HEK293 (cell line): ENCODE measurements around the gene RGS9.

Experiments
- CTCF ChIA-PET: fragments of 350-600 bp; formaldehyde crosslinking; extraction: SDS; loops from one replicate; lab custom pipeline; 2021; ENCODE audit warnings: antibody characterized with exemption; lab: Yijun Ruan, JAX
- POLR2A ChIA-PET: fragments of 300-600 bp; formaldehyde crosslinking; extraction: SDS; loops from one replicate; lab custom pipeline; 2020; ENCODE audit warnings: antibody characterized with exemption, inconsistent platforms; lab: Yijun Ruan, JAX
- H3K27ac ChIP-seq: fragments of 200-500 bp; sonication (Bioruptor generic); 2 replicates; pipeline ENCODE4 v1.5.1; 2014; ENCODE audit warnings: low read depth, low read length, control low read depth, inconsistent platforms; ENCODE audit errors: extremely low read depth
- H3K36me3 ChIP-seq, 2 experiments: fragments of 200-500 bp in 1 of 2; sonication (Bioruptor generic) in 1 of 2; 1 replicate in 1 of 2; 2 replicates in 1 of 2; pipeline ENCODE4 v1.5.1; 2014 to 2017; ENCODE audit warnings: inconsistent platforms in 2 of 2, low read length in 2 of 2; ENCODE audit not compliant: control insufficient read depth in 2 of 2, insufficient read depth in 1 of 2
- H3K4me1 ChIP-seq: fragments of 200-500 bp; sonication (Bioruptor generic); 2 replicates; pipeline ENCODE4 v1.5.1; 2014; ENCODE audit warnings: mild to moderate bottlenecking, low read length, inconsistent platforms; ENCODE audit not compliant: control insufficient read depth, insufficient read depth
- H3K4me3 ChIP-seq: 2 replicates; pipeline ENCODE4 v1.5.1; 2011; ENCODE audit warnings: low read depth, mild to moderate bottlenecking, control low read depth, low read length, moderate library complexity
- H3K9me3 ChIP-seq: fragments of 200-500 bp; sonication (Bioruptor generic); 2 replicates; pipeline ENCODE4 v1.5.1; 2014; ENCODE audit warnings: low read depth, low read length, inconsistent platforms; ENCODE audit not compliant: control insufficient read depth, insufficient read depth
- HOXA7 ChIP-seq: sonication (generic); formaldehyde crosslinking; IDR thresholded peaks from 2 replicates; pipeline ENCODE4 v1.8.1; 2022; ENCODE audit warnings: missing genetic modification reagents, borderline replicate concordance
- KLF8 ChIP-seq: fragments of 450-650 bp; formaldehyde crosslinking; IDR thresholded peaks from 2 replicates; pipeline ENCODE4 v1.5.1; 2016; ENCODE audit warnings: missing biosample characterization, missing genetic modification characterization
- OVOL3 ChIP-seq: fragments of 450-650 bp; formaldehyde crosslinking; IDR thresholded peaks from 2 replicates; pipeline ENCODE4 v1.5.1; 2016; ENCODE audit warnings: missing biosample characterization, missing genetic modification characterization
- PRDM1 ChIP-seq: fragments of 450-650 bp; formaldehyde crosslinking; IDR thresholded peaks from 2 replicates; pipeline ENCODE4; 2016; ENCODE audit warnings: missing biosample characterization, missing genetic modification characterization
- SP3 ChIP-seq: fragments of 450-650 bp; formaldehyde crosslinking; IDR thresholded peaks from 2 replicates; pipeline ENCODE4 v1.5.1; 2016; ENCODE audit warnings: missing biosample characterization, missing genetic modification characterization
- ZBTB1 ChIP-seq: fragments of 450-650 bp; formaldehyde crosslinking; IDR thresholded peaks from 2 replicates; pipeline ENCODE4 v1.5.1; 2016; ENCODE audit warnings: missing biosample characterization, missing genetic modification characterization
- ZBTB20 ChIP-seq: fragments of 450-650 bp; formaldehyde crosslinking; IDR thresholded peaks from 2 replicates; pipeline ENCODE4 v1.5.1; 2016; ENCODE audit warnings: missing biosample characterization, missing genetic modification characterization
- ZBTB21 ChIP-seq: fragments of 450-650 bp; formaldehyde crosslinking; IDR thresholded peaks from 2 replicates; pipeline ENCODE4 v1.5.1; 2017; ENCODE audit warnings: missing biosample characterization, missing genetic modification characterization
- ZFP41 ChIP-seq: fragments of 450-650 bp; formaldehyde crosslinking; IDR thresholded peaks from 2 replicates; pipeline ENCODE4 v1.5.1; 2016; ENCODE audit warnings: missing biosample characterization, missing genetic modification characterization, borderline replicate concordance
- ZNF155 ChIP-seq: fragments of 450-650 bp; formaldehyde crosslinking; IDR thresholded peaks from 2 replicates; pipeline ENCODE4 v1.5.1; 2016; ENCODE audit warnings: missing biosample characterization, missing genetic modification characterization
- ZNF184 ChIP-seq: fragments of 450-650 bp; IDR thresholded peaks from 2 replicates; pipeline ENCODE4 v1.5.1; 2018; ENCODE audit warnings: missing biosample characterization, mild to moderate bottlenecking, missing genetic modification characterization
- ZNF202 ChIP-seq: fragments of 450-650 bp; formaldehyde crosslinking; IDR thresholded peaks from 2 replicates; pipeline ENCODE4 v1.5.1; 2016; ENCODE audit warnings: missing biosample characterization, missing genetic modification characterization, borderline replicate concordance
- ZNF350 ChIP-seq: fragments of 450-650 bp; formaldehyde crosslinking; IDR thresholded peaks from 2 replicates; pipeline ENCODE4 v1.5.0; 2017; ENCODE audit warnings: missing biosample characterization, mild to moderate bottlenecking, missing genetic modification characterization
- ZNF416 ChIP-seq: fragments of 450-650 bp; formaldehyde crosslinking; IDR thresholded peaks from 2 replicates; pipeline ENCODE4 v1.5.1; 2016; ENCODE audit warnings: missing biosample characterization, missing genetic modification characterization
- ZNF544 ChIP-seq: fragments of 450-650 bp; formaldehyde crosslinking; IDR thresholded peaks from 2 replicates; pipeline ENCODE4 v1.5.0; 2017; ENCODE audit warnings: missing biosample characterization, missing genetic modification characterization
- ZNF558 ChIP-seq: fragments of 450-650 bp; formaldehyde crosslinking; IDR thresholded peaks from 2 replicates; pipeline ENCODE4 v1.5.1; 2016; ENCODE audit warnings: missing biosample characterization, missing genetic modification characterization
- ZNF626 ChIP-seq: fragments of 450-650 bp; sonication (Bioruptor Pico); formaldehyde crosslinking; IDR thresholded peaks from 2 replicates; pipeline ENCODE4 v1.5.1; 2018; ENCODE audit warnings: missing biosample characterization, missing genetic modification characterization, inconsistent platforms
- ZNF660 ChIP-seq: fragments of 450-650 bp; IDR thresholded peaks from 2 replicates; pipeline ENCODE4 v1.5.1; 2018; ENCODE audit warnings: missing biosample characterization, mild to moderate bottlenecking, missing genetic modification characterization
- ZNF670 ChIP-seq: fragments of 450-650 bp; formaldehyde crosslinking; IDR thresholded peaks from 2 replicates; pipeline ENCODE4 v1.5.1; 2016; ENCODE audit warnings: missing biosample characterization, missing genetic modification characterization, low read depth
- ZNF677 ChIP-seq: fragments of 450-650 bp; IDR thresholded peaks from 2 replicates; pipeline ENCODE4 v1.5.0; 2018; ENCODE audit warnings: missing biosample characterization, mild to moderate bottlenecking, missing genetic modification characterization, moderate library complexity
- ZNF707 ChIP-seq: fragments of 450-650 bp; formaldehyde crosslinking; IDR thresholded peaks from 2 replicates; pipeline ENCODE4 v1.5.1; 2016; ENCODE audit warnings: missing biosample characterization, missing genetic modification characterization
- ZNF785 ChIP-seq: fragments of 450-650 bp; formaldehyde crosslinking; IDR thresholded peaks from 2 replicates; pipeline ENCODE4 v1.5.1; 2016; ENCODE audit warnings: missing biosample characterization, missing genetic modification characterization
- ZSCAN23 ChIP-seq: fragments of 450-650 bp; formaldehyde crosslinking; IDR thresholded peaks from 2 replicates; pipeline ENCODE4 v1.5.1; 2016; ENCODE audit warnings: missing biosample characterization, missing genetic modification characterization
- ZXDB ChIP-seq: fragments of 450-650 bp; formaldehyde crosslinking; IDR thresholded peaks from 2 replicates; pipeline ENCODE4 v1.5.1; 2016; ENCODE audit warnings: missing biosample characterization, missing genetic modification characterization
- TF ChIP-seq, protein P1 (sequence below): fragments of 450-650 bp; formaldehyde crosslinking; IDR thresholded peaks from 2 replicates; pipeline ENCODE4 v1.5.1; 2017; ENCODE audit warnings: missing biosample characterization, missing genetic modification characterization
- TF ChIP-seq, protein P2 (sequence below): fragments of 450-650 bp; formaldehyde crosslinking; IDR thresholded peaks from 2 replicates; pipeline ENCODE4 v1.5.0; 2017; ENCODE audit warnings: missing biosample characterization, missing genetic modification characterization, borderline replicate concordance
- TF ChIP-seq, protein P3 (sequence below): fragments of 450-650 bp; formaldehyde crosslinking; IDR thresholded peaks from 2 replicates; pipeline ENCODE4 v1.5.1; 2016; ENCODE audit warnings: missing biosample characterization, missing genetic modification characterization, low read depth
- TF ChIP-seq, protein P4 (sequence below): fragments of 450-650 bp; formaldehyde crosslinking; IDR thresholded peaks from 2 replicates; pipeline ENCODE4 v1.5.1; 2016; ENCODE audit warnings: missing biosample characterization, missing genetic modification characterization
- TF ChIP-seq, protein P5 (sequence below): fragments of 450-650 bp; formaldehyde crosslinking; IDR thresholded peaks from 2 replicates; pipeline ENCODE4 v1.5.1; 2016; ENCODE audit warnings: missing biosample characterization, missing genetic modification characterization

RGS9 gene

DNA sequence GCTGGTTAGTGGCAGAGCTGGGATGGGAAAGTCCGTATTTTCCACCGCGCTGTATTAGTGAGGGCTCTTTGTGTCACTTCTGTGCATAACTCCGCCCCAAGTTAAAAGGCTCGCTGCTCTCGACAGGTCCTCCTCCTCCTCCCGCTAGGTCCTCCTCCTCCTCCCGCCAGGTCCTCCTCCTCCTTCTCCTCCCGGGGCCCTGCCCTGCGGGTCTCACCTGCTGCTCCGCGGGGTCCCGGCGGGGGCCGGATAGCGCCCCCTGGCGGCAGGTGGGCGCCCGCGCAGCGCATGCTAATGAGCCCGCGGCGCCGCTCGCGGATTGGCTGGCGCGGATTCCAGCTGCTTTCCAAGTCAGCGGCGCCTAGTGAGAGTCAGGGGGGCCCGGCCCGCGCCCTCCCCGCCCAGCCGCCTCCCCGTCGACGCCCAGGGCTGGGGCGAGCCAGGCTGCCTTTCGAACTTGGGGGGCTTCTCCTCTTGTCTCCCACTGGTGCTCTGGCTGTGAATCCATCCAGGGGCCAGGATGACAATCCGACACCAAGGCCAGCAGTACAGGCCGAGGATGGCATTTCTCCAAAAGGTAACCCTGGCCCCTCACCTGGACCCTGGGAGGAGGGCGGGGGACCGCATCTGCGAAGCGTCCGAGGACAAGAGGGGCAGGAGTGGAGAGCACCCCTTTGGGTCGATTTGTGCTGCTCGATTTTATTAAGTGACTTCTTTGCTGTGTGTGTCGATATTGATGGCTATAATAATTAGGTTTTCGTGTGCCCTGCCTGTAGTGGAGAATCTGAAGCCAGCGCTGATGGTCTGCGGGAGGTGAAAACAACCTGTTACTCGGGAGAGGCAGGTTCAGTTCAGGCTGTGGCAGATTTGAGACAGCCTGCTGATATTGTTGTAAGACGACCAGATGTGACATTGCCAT, at the start of gene RGS9:
Gene RGS9 (plus strand): TSS at position 350 of the 919 bp plus-strand sequence. CDS start 171 bp downstream, at position 521.
- POLR2A ChIA-PET, result interaction anchor here (0.5 kb wide), 1 partner anchor 133 kb away, joined by 5 read pairs; no protein-coding TSS in a partner anchor
- peak within 1 kb of the TSS; percentile 32 for H3K4me3 ChIP-seq
- CTCF ChIA-PET, result interaction anchor here (0.6 to 3.0 kb wide), 38 partner anchors 10 to 1688 kb away, joined by 3 to 17 read pairs (median 4); no protein-coding TSS in a partner anchor
- peak; percentile 75 for TF ChIP-seq ZXDB
- TF ChIP-seq ZFP41 (tag by site-specific recombination), result no peak
- TF ChIP-seq, protein P1, sequence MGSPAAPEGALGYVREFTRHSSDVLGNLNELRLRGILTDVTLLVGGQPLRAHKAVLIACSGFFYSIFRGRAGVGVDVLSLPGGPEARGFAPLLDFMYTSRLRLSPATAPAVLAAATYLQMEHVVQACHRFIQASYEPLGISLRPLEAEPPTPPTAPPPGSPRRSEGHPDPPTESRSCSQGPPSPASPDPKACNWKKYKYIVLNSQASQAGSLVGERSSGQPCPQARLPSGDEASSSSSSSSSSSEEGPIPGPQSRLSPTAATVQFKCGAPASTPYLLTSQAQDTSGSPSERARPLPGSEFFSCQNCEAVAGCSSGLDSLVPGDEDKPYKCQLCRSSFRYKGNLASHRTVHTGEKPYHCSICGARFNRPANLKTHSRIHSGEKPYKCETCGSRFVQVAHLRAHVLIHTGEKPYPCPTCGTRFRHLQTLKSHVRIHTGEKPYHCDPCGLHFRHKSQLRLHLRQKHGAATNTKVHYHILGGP (tag by site-specific recombination), result no peak
- no peak for TF ChIP-seq ZNF184
- no peak for TF ChIP-seq HOXA7 (CRISPR knock-in tag)
- TF ChIP-seq ZNF558 (tag by site-specific recombination), result no peak
- TF ChIP-seq ZNF544, result no peak
- TF ChIP-seq, protein P2, sequence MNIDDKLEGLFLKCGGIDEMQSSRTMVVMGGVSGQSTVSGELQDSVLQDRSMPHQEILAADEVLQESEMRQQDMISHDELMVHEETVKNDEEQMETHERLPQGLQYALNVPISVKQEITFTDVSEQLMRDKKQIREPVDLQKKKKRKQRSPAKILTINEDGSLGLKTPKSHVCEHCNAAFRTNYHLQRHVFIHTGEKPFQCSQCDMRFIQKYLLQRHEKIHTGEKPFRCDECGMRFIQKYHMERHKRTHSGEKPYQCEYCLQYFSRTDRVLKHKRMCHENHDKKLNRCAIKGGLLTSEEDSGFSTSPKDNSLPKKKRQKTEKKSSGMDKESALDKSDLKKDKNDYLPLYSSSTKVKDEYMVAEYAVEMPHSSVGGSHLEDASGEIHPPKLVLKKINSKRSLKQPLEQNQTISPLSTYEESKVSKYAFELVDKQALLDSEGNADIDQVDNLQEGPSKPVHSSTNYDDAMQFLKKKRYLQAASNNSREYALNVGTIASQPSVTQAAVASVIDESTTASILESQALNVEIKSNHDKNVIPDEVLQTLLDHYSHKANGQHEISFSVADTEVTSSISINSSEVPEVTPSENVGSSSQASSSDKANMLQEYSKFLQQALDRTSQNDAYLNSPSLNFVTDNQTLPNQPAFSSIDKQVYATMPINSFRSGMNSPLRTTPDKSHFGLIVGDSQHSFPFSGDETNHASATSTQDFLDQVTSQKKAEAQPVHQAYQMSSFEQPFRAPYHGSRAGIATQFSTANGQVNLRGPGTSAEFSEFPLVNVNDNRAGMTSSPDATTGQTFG (tag by site-specific recombination), result no peak
- TF ChIP-seq ZNF785 (tag by site-specific recombination), result no peak
- TF ChIP-seq ZNF670 (tag by site-specific recombination), result no peak
- peak; percentile 16 for TF ChIP-seq PRDM1
- no peak for TF ChIP-seq ZNF155 (tag by site-specific recombination)
- no peak for TF ChIP-seq ZNF626 (tag by site-specific recombination)
- TF ChIP-seq, protein P3, sequence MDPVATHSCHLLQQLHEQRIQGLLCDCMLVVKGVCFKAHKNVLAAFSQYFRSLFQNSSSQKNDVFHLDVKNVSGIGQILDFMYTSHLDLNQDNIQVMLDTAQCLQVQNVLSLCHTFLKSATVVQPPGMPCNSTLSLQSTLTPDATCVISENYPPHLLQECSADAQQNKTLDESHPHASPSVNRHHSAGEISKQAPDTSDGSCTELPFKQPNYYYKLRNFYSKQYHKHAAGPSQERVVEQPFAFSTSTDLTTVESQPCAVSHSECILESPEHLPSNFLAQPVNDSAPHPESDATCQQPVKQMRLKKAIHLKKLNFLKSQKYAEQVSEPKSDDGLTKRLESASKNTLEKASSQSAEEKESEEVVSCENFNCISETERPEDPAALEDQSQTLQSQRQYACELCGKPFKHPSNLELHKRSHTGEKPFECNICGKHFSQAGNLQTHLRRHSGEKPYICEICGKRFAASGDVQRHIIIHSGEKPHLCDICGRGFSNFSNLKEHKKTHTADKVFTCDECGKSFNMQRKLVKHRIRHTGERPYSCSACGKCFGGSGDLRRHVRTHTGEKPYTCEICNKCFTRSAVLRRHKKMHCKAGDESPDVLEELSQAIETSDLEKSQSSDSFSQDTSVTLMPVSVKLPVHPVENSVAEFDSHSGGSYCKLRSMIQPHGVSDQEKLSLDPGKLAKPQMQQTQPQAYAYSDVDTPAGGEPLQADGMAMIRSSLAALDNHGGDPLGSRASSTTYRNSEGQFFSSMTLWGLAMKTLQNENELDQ, result no peak
- no peak for TF ChIP-seq ZNF202 (tag by site-specific recombination)
- TF ChIP-seq ZBTB20 (tag by site-specific recombination), result peak; percentile 96
- TF ChIP-seq KLF8, result peak; percentile 83
- no peak for TF ChIP-seq ZNF416 (tag by site-specific recombination)
- peak; percentile 88 for TF ChIP-seq SP3
- no peak for TF ChIP-seq OVOL3 (tag by site-specific recombination)
- TF ChIP-seq ZNF707 (tag by site-specific recombination), result no peak
- TF ChIP-seq ZSCAN23 (tag by site-specific recombination), result no peak
- no peak for TF ChIP-seq ZNF350 (tag by site-specific recombination)
- no peak for TF ChIP-seq ZBTB1 (tag by site-specific recombination)
- peak; percentile 67; the same call in 1 of the 2 replicates for TF ChIP-seq ZNF660 (tag by site-specific recombination)
- no peak for TF ChIP-seq ZNF677
- TF ChIP-seq, protein P4, sequence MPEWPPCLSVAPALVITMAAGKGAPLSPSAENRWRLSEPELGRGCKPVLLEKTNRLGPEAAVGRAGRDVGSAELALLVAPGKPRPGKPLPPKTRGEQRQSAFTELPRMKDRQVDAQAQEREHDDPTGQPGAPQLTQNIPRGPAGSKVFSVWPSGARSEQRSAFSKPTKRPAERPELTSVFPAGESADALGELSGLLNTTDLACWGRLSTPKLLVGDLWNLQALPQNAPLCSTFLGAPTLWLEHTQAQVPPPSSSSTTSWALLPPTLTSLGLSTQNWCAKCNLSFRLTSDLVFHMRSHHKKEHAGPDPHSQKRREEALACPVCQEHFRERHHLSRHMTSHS (tag by site-specific recombination), result no peak
- no peak for TF ChIP-seq ZBTB21 (tag by site-specific recombination)
- TF ChIP-seq, protein P5, sequence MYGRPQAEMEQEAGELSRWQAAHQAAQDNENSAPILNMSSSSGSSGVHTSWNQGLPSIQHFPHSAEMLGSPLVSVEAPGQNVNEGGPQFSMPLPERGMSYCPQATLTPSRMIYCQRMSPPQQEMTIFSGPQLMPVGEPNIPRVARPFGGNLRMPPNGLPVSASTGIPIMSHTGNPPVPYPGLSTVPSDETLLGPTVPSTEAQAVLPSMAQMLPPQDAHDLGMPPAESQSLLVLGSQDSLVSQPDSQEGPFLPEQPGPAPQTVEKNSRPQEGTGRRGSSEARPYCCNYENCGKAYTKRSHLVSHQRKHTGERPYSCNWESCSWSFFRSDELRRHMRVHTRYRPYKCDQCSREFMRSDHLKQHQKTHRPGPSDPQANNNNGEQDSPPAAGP (tag by site-specific recombination), result peak; percentile 92

More for the DNA sequence above, at the start of gene RGS9:
- Histone ChIP-seq H3K27ac (no peak within 1 kb of the TSS), H3K36me3 (no peaks in the 10 kb centered on the region), H3K9me3 (no peaks in the 10 kb centered on the region), H3K4me1 (no peaks in the 10 kb centered on the region)
